GM12874 (cell line): ENCODE data around the gene MARCHF11.

Experiments used
- CTCF ChIP-seq: IDR thresholded peaks from 2 replicates; pipeline ENCODE4 v1.5.1; 2011; ENCODE audit warnings: low read depth, mild to moderate bottlenecking, control low read depth, low read length, moderate library complexity; ENCODE audit not compliant: insufficient read depth

MARCHF11 gene

GRCh38 chr5:16104961-16105360 is 74.6 kb downstream of the MARCHF11 start:
- no peak for TF ChIP-seq CTCF

GRCh38 chr5:16095612-16096011 is 84.0 kb downstream of the MARCHF11 start:
- no peak for TF ChIP-seq CTCF

- no peak for TF ChIP-seq CTCF
Observed at GRCh38 chr5:16090270-16090669, 89.3 kb downstream of the MARCHF11 start.

DNA sequence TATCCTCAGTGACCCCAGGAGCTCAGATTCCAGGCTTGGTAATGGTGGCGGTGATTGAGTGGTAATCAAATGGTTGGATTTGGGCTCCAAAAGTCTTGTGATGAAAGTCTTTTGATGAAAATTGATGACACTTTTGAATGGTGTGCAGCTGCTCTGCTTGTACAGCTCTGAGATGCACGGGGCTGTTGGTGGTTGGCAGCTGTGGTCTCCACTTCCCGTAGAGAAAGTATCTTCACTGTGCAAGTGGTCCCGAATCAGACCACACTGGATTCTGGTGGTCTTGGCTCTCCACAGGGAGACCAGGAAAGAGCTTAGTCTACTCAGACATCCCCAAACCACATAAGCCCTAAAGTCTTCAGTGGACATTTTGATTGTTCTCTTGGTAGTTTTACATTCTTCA is 96.6 kb downstream of the MARCHF11 start:
- TF ChIP-seq CTCF = no peak

DNA sequence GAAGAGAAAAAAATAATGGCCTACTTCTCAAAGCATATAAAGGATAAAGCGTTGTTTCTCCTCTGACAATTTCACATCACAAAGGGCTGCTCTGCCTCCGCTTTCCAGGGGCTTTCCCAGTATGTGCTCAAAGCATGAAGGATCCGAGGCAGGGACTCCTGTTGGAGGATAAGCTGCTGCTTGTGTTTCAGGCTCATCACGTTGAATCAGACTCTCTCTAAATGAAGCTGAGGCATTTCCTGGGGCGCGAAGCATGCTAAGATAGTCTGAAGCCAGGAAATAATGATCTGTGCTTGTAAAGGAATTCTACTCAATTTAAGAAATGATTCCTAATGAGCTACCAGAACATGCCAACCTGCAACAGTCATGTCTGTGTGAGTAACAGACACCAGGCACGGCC is 97.5 kb downstream of the MARCHF11 start:
- TF ChIP-seq CTCF = no peak

DNA sequence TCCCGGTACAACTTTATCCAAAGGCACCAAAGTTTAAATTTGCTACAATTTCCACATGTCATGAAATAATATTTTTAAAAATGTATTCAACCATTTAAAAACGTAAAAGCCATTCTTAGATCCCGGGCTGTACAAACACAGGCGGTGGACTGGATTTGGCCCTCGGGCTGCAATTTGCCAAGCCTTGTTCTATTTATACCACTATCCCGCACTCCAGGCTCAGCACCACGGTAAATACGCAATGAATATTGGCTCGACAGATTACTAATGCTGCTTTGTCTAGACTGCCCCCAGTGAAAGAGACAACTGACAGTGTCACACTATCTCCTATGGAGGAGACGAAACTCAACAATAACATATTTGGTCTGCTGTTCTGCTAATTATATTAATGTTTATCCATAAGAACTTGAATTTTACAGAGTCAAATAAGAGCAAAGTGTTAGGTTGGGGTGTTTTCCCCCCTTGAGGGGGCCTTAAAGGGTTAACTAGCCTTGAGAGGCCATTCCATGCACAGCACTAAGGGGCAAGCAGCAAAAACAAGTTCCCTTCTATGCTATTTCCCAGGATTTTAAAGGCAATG is 98.1 kb downstream of the MARCHF11 start:
- TF ChIP-seq CTCF = no peak

GRCh38 chr5:16076657-16077056 is 102.9 kb downstream of the MARCHF11 start:
- no peak for TF ChIP-seq CTCF
